IPS-NIHi7 (cell line): ENCODE data around the gene PANK2.
"Not testable (repeated sequence)": the region's sequence is repeated elsewhere in the genome, so short reads cannot be mapped to it uniquely, and the experiment has no call there.

Experiments
- DNase-seq: peaks from one replicate; pipeline ENCODE4 v3.0.0; 2012; ENCODE audit warnings: mixed read lengths; ENCODE audit errors: extremely low spot score

The PANK2 gene

DNA sequence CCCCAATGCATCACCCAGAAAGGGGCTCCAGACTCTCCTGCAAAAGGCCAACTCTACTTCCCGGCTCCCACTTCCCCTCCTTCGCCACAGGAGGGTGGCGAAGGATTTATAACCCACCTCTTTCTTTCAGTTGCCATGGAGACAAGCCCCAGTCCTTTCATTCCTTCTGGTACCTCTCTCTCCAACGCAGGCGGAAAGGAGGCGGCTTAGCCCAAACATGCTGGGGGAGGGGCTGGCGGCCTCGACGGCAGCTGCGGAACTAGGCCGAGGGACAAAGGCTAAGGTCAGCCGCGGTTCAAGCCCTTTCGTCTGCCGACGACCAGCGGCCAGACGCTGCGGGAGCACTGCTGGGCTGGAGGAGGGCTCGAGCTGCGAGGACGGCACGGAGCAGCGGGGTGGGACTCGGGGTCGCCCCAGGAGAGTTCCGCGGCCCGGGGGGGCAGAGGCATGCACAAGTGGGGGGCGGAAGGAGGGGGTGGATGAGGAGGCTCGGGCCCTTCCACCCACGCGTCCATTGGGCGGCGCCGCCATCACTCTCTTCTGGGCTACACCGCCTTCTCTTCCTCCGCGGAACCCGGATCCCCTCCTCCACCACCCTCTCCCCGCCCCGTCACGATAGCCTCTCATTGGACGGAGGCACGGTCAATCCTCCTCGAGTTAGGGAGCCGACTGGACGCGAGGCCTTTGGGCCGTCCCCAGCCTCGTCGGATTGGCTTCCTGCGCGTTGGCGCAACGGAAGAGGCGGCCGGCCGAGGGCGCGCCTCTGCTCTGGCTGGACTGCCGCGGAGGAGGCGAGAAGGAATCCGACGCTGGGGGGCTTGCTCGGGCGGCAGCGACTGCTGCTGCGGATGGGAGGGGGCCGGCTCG is at the start of gene PANK2:
TSS of gene PANK2 (plus strand) at position 766 of the 867 bp plus-strand sequence.
- DNase-seq, result peak; percentile 99

DNA sequence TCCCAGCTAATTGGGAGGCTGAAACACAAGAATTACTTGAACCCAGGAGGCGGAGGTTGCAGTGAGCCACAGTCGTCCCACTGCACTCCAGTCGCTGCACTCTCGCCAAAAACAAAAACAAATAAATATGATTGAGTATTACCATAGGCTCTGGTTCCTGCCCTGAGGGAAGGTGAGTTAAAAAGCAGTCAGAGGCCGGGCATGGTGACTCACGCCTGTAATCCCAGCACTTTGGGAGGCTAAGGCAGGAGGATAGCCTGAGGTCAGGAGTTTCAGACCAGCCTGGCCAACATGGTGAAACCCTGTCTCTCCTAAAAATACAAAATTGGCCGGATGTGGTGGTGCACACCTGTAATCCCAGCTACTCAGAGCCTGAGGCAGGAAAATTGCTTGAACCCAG is 49.0 kb upstream of the PANK2 start:
- not testable (repeated sequence) for DNase-seq

DNA sequence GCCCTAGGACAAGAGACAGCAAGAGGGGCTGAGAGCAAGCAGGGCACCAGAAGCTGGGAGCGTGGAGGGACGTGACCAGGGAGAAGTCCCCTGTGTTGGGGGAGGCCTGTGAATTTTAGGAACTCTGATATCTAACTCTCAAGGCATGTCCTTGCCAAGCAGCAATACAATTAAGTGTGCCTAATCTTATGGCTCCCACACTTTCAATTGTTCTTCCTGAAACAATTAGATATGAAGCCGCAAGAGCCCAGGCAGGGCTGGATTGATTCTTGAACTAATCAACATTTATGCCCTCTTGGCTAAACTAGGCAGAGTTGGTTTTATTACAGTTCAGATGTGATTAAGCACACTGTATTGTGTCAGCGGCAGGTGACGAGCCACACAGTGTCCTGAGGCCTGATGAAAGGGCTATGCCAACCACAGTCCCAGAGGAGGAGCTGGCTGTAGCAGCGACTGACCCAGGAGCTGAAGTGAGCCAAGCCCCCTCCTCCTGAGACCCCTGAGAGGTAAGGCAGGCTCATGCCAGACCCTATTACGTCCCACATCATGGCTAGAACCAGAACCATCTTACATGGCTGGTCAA is 46.7 kb upstream of the PANK2 start:
- no peak for DNase-seq

DNA sequence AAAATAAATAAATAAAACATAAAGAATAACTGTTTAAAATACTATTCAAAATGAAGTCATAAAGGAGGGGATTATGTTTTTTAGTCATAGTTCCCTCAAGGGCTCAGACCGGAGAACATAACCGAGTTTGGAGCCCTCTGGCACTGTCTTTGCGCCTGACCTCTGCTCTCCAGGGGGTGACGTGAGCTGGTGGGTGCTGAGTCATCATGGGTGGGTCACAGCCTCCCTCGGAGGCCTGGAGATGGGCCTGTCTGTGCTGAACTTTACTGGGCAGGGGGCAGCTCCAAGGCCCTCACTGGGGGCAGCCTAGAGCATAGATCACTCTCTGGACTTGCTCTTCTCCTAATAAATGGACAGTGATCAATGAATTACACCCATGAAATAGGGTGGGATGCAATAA is 45.7 kb upstream of the PANK2 start:
- DNase-seq, result no peak

DNA sequence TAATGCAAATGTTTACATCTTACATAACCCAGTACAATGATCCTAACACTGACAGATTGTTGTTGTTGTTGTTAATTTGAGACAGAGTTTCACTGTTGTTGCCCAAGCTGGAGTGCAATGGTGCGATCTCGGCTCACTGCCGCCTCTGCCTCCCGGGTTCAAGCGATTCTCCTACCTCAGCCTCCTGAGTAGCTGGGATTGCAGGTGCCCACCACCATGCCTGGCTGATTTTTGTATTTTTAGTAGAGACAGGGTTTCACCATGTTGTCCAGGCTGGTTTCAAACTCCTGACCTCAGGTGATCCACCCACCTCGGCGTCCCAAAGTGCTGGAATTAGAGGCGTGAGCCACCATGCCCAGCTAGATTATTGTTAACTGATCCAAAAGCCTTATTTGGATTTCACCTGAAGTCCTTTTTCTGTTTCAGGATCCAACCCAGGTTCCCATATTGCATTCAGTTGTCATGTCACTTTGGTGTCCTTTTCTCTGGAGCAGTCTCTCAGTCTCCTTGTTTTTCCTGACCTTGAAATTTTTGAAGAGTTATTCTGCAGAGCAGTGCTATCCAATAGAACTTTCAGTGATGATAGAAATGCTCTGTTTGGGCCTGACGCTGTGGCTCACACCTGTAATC is 45.1 kb upstream of the PANK2 start:
- not testable (repeated sequence) for DNase-seq

DNA sequence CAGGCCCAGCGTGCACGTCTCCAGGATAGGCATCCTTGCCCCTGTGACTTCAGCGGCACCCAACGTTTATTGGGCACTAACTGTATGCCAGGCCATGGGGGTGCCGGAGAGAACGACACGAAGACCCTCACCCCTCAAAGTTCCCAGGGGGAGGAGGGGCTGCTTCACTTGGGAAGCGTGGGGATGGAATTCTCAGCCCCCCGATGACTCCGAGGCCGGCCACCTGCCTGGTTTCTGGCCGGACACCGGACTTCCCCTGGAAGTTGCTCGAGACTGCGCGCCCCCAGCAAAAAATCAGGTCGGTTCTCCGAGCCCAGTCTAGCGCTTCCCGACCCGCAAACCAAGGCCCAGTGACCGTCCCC is 42.8 kb upstream of the PANK2 start:
- no peak for DNase-seq

DNA sequence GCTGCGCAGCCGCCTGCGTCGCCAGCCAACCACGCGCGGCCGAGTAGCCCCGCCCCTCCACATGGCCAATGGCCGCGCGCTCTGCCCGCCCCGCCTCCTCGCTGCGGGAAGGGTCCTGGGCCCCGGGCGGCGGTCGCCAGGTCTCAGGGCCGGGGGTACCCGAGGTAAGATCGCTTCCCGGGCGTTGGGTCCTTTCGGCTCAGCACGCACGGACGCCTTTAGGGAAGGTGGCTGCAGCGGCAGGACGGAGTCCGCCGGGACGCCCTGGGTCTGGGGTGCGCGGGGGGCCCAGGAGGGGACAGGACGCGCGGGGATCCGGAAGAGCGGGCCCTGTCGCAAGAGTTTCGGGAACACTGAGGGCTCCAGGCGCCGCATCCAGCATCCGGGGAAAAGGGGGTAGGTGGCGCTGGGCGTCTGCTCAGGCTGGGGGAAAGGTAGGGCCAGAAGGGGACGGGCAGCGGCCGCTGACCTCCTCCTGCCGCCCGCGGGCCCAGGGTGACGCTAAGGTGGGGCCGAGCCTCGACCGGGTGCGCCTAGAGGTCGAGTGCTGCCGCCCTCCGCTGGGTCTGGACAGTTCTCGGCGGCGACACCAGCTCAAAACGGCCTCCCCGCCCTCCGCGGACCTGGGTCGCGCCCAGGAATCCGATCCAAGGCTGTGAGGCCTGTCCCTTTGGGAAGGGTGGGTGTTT is 42.3 kb upstream of the PANK2 start, which contains the start of gene MAVS:
TSS of gene MAVS (plus strand) at position 95 of the 689 bp plus-strand sequence. CDS start 7,791 bp downstream, outside the sequence.
- DNase-seq, result peak; percentile 98

DNA sequence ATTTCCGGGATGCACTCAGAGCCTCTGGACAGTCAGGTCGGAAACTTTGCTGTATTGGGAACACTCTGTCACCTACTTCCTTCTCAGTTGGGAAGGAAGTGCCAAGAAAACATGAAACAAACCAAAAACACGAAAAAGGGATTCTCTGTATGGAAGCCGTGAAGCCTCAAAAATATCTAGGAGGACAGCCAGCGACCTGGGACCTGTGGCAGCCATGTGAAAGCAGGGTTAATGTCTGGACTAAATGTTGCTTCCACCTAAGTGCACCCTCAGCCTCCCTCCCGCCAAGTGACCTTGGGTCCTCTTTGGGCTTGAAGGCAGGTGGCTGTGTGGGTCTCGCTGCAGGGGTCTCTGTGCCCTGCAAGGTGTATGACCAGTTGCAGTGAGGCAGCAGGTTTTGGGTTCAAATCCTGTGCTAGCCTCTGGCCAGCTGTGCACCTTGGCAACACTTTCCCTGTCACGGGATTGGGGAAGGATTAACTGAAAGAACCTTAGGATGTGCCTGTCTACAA is 41.7 kb upstream of the PANK2 start:
- DNase-seq, result no peak

DNA sequence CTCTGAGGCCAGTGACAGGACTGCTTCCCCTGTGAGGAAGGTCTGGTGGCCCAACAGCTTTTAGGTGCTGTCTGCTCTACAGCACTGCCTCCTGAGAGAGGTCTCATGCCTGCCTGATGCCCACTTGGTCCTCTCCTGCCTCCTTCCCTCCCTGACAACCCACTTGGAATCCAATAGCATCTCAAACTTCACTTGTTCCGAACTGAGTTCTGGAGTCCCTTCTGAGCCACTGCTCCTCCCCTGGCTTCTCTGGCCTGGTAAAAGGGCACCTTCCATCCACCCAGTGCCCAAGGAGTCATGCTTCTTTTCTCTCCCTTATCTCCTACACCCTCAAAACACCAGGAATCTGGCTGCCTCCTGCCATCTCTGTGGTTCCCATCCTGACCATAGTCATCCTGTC is 40.6 kb upstream of the PANK2 start:
- no peak for DNase-seq

DNA sequence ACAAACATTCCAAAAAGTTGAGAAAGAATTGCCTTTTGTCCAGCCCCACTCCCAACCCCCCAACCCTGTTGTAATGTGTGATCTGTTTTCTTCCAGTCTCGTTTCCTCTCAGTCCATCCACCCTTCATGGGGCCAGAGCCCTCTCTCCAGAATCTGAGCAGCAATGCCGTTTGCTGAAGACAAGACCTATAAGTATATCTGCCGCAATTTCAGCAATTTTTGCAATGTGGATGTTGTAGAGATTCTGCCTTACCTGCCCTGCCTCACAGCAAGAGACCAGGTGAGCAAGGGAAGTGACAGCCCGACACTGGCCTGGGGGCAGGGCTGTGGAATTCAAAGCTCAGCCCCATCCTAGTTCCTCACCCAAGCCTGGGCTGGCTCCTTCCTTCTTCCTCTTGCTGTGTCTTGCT is 34.7 kb upstream of the PANK2 start:
- DNase-seq, result no peak

DNA sequence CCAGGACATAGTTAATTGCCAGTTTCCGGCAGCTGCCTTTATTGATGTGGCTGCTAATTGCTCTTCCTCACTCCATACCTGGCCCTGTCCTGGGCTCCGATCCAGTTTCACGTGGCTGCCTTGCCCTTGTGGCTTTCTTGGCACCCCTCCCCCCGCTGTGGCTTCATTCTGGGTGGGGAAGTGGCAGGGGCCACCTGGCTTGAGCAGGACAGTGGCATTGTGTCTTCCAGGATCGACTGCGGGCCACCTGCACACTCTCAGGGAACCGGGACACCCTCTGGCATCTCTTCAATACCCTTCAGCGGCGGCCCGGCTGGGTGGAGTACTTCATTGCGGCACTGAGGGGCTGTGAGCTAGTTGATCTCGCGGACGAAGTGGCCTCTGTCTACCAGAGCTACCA is 31.8 kb upstream of the PANK2 start:
- no peak for DNase-seq

DNA sequence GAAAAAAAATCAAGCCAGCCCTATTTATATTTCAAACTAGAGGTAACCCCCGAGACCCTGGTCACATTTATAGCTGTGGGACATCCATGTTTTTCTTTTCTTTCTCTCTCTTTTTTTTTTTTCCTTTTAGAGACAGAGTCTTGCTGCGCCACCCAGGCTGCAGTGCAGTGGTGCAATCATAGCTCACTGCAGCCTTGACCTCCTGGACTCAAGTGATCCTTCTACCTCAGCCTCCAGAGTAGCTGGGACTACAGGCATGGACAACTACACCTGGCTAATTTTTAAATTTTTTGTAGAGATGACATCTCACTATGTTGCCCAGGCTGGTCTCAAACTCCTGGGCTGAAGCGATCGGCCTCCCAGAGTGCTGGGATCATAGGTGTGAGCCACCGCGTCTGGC is 30.5 kb upstream of the PANK2 start:
- DNase-seq, result no peak

DNA sequence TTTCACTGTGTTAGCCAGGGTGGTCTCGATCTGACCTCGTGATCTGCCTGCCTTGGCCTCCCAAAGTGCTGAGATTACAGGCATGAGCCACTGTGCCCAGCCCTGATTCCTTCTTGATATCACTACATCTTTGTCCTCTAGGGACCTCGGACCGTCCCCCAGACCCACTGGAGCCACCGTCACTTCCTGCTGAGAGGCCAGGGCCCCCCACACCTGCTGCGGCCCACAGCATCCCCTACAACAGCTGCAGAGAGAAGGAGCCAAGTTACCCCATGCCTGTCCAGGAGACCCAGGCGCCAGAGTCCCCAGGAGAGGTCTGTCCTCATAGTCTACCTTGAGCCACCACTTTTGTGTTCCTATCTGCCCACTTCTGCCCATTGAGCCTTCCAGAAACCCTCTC is 28.0 kb upstream of the PANK2 start:
- no peak for DNase-seq

DNA sequence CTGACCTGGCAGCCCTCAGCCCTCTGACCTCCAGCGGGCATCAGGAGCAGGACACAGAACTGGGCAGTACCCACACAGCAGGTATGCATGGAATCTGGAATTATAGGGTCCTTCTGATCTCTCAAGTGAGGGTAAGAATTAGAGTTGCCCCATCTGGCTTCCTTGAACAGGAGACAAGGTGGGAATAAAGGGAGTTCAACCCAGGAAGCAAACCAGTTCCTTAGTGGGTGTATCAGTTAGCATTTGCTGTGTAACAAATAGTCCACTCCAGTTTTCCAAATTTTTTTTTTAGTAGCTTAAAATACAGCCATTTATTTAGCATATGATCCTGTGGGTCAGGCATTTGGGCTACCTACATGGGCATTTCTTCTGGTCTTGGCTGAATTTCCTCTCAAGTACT is 26.9 kb upstream of the PANK2 start:
- no peak for DNase-seq

DNA sequence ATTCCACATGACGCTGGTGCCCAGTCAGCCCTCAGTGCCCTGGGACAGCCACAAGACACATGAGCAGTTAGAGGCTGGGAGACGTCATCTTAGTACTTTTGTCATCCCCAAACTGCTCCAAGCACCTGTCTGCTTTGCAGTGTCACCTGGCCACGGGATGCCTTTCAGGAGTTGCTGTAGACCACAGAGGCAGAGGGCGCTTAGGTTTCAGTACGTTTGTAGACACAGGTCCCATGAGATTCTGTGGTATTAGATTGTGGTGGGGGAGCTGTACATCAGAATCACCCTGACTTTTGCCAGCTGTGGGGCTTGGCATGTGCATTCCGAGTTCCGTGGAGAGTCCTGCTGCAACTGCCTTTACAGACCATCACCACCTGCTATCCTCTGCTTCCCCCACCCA is 25.9 kb upstream of the PANK2 start:
- DNase-seq, result no peak

DNA sequence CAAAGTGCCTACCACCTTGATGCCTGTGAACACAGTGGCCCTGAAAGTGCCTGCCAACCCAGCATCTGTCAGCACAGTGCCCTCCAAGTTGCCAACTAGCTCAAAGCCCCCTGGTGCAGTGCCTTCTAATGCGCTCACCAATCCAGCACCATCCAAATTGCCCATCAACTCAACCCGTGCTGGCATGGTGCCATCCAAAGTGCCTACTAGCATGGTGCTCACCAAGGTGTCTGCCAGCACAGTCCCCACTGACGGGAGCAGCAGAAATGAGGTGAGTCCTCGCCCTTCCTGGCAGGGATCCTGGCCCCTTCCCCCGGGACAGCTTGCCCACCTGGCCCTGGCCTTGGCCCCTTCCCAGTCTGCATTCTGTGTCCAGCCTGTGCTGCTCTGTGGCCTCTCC is 24.7 kb upstream of the PANK2 start:
- DNase-seq, result no peak

DNA sequence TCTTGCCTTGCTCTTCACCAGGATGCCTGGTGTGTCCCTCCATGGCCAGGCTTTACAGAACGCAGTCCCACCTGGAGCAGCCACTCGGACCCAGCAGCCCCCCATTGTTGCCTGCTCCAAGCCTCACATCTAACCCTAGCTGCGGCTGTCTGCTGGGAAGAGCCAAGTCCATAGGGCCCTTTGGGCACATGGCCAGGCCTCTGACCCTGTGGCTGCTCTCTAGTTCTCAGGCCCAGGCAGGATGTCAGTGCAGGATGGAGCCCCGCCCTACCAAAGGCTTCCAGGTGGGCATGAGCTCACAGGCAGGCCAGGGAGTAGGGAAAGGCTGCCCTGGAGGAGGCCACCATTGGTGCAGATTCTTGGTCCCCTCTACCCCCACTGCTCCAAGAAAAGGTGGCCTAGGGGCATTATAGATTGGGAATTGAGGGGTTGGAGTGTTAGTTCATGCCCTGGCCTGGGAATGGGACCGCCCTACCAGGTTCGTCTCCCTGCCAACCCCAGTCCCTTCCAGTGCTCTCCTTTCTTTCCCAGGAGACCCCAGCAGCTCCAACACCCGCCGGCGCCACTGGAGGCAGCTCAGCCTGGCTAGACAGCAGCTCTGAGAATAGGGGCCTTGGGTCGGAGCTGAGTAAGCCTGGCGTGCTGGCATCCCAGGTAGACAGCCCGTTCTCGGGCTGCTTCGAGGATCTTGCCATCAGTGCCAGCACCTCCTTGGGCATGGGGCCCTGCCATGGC is 23.9 kb upstream of the PANK2 start:
- no peak for DNase-seq

DNA sequence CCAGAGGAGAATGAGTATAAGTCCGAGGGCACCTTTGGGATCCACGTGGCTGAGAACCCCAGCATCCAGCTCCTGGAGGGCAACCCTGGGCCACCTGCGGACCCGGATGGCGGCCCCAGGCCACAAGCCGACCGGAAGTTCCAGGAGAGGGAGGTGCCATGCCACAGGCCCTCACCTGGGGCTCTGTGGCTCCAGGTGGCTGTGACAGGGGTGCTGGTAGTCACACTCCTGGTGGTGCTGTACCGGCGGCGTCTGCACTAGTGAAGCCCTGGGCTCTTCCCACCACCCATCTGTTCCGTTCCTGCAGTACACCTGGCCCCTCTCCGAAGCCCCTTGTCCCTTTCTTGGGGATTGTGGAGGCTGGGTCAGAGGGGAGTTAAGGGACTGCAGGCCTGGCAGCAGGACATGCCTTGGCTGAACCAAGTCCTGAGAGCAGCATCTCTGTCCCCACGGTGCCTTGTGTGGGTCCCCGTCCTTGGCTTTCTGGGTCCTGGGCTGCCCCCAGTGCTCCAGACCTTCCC is 23.2 kb upstream of the PANK2 start:
- no peak for DNase-seq

DNA sequence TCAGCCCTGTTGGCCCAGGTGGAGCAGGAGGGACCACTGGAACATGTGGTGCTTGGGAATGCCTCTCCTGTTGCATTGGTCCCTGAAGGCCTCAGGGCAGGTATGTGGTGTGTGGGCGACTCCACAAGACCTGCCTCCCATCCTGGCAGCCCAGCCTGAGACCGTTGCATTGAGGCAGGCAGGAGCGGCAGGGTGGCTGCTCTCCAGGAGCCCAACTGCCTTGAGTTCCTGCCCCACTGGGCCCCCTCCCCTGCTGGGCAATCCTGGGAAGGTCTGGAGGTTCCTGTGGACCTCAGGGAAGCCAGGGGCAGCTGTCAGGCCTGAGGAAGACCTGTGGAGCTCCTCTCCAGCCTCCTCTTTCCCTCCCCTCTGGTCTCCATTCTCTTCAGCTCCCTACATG is 22.7 kb upstream of the PANK2 start:
- no peak for DNase-seq

DNA sequence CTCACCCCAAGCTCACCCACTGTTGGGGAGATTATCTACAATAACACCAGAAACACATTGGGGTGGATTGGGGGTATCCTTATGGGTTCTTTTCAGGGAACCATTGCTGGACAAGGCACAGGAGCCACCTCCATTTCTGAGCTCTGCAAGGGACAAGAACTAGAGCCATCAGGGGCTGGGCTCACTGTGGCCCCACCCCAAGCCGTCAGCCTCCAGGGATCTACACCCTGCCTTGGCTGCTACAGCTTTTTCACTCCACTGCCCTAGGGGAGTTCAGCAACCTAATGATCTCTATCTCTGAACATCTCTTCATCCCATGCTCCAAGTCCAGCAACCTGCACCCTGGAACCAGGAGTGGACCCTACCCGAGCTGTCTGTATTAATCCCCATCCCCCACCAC is 21.4 kb upstream of the PANK2 start:
- no peak for DNase-seq
